HG03095 (cell line): ENCODE data around the gene CD48.

Experiments
- ATAC-seq: cut with Tn5 transposase; IDR thresholded peaks from one replicate; pipeline ENCODE4 v1.9.1; 2021; ENCODE audit warnings: moderate library complexity; ENCODE audit not compliant: unreplicated experiment

The CD48 gene

DNA sequence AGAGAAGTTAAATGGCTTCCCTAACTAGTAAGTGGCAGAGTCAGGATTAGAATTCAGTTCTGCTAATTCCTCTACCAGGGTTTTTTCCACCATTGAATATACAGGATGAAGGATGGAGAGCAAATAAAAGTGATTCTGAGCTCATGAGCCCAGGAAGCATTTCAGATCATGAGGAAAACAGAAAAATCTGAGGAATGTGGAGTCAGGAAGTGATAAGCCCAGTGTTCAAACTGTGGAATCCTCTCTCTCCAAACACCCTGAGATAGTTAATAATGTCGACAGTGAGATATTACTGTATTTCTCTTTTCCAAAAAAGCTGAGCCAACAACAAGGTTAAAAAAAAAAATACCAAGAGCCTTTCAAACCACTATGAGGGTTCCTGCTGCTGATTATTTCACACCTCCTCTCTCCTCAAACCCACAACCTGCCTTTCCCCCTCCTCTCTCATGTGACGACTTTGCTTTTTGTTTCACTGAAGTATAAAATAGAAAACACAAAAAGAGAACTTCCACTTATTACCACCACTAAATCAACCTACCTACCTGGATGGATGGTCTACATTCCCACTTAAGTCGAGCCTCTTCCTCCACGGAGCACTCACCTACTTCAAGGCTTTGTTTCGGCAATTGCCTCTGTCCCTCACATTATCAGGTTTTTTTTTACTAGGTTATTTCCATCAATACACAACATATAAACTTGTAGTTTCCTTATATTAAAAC is 73.6 kb downstream of the CD48 start:
- ATAC-seq: no peak

DNA sequence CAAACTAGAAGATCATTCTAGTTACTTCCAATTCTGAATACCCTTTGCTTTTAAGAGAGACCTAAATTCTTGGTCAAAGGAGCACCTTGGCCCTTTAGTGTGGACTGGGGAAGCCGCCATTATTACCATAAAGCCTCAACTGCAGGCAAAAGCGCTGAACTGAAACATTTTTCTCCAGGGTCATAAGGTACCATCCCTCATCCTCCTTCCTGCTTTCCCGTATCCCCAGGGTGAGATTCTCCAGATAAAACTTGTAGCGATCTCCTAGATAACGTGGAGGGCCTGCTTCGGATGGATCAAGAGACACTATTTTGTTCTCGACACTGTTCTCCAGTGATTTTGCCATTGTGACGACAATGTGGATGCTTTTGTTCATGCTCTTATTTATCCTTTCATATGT is 74.6 kb downstream of the CD48 start:
- ATAC-seq: no peak

DNA sequence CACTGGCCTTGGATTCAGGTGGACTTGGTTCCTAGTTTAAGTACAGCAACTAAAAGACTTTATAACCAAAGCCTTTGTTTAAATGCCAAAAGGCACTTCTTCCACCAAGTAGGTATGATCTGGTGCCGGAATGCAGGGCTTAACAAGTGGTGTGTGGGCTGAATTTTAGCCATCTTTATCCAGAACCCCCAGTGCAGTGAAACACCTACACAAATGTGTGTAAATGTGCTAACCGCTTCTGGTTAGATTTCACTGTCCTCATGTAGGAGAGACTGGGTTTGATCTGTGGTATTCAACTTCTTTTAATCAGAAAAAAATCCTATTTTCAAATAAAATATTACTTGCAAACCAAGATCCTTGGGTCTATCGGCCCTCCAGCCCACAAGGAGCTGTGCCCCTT is 75.1 kb downstream of the CD48 start:
- no peak for ATAC-seq

DNA sequence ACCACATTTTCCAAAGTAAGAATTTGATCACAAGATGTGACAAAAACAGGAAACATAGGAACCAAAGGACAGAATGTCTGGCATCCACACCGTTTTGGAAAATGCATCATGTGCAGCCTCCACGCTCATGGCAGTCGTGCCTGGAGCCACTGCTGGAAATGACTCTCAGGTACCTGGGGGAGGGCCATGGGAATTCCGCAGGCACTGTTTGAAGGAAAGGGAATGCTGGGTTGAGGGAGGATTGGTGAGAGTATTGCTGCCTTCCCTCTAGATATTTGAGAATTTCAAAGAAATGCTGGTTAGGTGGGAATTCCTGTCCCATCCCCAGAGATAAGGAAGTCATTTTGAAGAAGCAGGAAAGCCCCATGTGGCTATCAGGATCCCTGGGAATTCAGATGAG is 75.5 kb downstream of the CD48 start:
- ATAC-seq: no peak

DNA sequence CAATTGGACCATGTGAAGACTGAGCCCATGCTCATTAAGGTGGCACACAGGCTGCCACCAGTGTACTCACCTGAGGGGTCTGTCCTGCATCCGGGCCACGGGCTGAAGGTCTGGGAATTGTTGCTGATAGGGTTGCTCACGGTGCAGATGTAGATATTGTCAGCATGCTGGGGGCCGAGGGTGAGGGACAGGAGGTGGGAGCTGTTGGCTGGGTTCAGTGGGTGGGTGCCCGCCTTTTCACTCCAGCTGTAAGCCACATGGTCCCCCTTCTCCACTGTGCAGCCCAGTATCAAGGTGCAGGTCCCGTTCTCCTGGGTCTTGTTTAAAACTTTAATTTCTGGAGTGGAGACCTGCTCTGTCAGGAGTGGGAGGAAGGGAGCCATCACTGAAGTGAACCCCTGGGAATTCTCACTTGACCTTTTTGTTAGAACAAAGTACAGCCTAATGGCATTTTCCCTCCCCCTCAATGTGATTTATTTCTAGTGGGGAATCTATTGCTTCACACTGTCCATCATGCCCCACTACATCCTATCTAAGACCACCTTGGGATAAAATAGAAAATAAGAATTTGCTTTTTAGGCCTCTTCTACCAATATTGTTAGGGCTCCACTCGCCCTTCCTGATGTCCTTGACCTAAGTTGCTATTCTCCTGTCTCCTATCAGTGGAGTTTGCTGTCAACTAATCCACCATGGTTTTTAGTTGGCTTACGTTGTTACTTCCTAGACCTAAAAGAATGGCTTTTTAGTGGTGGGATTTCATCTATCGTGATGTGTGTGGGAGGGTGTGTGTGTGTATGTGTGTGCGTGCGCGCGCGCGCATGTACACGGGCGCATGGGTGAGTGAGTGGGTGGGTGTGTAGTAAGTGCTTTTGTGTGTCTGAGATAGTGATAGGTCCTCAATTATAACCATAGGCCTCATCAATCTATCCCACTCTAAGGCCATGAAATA is 76.8 kb downstream of the CD48 start:
- ATAC-seq: no peak

DNA sequence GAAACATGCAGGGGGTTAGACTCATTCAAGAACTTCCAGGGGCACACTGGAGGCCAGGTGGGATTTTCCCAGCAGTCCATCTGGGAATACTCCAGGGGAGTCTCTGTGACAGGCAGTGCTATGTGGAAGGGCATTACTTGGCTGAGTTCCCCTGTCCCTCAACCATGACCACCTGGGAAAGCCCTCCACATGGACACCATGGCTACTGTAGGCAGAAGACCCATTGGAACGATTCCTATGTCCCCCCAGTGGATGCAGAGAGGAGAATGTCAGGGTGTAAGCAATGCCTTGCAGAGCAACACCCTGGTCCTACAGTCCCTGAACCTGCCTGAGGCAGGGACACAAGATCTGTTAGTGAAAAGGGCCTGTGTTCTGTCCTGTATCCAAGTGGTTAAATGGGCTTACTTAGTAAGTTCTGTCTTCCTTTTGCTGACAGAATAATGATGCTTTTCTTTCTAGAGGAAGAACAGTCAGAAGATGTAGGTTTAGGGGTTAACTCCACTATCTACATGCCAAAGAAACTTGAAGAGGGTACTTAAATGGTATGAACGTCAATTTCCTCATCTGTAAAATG is 78.2 kb downstream of the CD48 start:
- no peak for ATAC-seq

DNA sequence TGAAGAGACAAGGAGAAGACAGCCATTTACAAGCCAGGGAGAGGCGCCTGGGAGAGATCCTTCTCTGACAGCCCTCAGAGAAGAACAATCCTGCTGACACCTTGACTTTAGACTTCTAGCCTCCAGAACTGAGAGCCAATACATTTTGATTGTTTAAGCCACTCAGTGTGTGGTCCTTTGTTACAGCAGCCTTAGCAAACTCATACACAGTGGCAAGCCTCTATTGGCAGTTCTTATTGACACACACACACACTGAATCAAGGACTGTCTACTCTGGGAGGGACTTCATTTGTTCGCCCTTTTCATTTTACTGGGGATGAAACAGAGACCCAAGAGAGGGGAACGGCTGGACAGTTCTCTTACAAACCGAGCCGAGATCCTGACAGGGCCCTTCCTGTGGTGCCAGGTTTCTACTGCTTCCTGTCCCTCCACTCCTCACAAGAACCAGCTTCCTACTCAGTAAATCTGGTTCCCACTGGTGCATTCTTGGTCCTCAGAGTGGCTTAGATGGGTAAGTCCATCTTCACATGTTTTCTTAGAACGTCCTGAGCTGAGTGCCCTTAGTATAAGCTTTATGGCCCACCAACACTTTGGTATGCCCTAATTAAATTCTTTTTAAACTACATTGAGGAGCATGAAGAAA is 79.5 kb downstream of the CD48 start:
- no peak for ATAC-seq

DNA sequence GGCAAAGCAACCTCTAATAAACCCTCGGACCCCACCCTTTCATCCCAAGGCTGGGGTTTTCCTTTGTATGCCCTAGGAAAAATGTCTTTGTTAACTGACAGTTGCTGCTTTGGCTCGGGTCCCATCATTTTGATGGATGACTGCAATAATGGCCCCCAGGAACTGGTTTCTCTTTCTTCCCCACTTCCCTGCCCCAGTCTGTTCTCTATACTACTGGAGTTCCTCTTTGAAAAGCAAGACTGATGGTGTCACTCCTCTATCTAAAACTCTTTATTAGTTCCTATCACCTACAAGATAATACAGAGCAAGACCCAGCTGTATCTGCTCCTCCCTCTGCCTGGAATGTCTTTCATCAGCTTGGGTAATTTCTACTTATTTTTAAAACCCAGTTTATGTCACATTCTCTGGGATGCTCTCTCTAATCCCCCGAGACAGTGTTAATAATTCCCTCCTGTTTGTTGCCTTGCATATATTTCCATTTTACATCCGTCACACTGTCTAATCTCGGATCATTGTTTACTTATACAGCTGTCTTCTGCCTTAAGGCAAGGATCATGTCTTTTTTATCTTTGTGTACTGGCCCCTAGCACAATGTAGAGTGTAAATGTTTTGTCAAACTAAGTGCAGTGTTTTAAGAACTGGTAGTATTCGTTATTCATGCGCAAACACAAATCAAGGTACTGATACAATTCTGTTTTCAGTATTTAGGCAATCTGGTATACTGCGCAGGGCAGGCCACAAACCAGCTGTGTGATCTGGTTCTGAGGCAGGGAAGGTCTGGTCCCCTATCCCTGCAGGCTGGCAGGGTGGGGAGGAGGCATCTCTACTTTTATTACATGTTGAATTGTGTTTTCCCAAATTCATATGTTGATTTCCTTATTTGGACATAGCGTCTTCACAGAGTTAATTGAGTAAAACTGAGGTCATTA is 80.8 kb downstream of the CD48 start:
- no peak for ATAC-seq

DNA sequence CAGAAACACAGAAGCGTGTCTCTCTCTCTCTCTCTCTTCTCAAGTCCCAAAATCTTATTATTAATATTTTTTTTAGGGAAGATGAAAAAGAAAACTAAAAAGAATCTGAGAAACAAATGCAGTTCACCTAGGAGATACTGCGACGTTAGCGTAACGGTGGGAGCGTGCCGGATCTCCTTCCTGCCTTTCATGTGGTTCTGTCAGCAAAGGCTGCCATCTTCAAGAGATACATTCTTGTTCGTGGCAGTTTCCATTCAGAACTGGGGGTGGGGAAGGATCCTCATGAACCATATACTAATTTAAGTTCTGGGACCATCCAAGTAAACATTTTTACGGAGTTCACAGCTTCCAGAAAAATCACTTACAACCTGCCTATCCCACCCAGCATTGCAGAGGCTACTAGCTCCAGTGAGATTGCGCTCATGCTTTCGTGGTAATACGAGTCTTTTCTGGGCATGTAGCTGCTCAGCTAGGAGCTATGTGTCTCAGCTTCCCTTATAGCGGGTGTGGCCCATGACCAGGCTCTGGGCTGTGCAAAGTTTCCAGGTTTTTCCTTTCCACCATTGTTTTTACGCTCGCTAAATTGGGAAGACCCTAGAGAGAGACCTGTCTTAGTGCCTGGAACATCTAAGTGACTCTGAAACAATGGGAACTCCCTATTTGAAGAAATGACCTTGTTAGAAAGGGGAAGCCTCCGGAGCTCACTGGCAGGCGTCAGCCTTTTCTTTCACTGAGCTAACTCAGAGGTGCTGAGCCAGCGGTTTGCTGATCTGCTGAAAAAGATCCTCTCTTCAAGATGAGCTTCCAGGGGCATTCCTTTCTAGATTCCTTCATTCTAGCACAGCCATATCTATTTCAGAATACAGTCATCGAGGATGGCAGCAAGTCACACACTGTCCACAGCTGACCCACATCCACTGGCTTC is 82.1 kb downstream of the CD48 start:
- no peak for ATAC-seq

DNA sequence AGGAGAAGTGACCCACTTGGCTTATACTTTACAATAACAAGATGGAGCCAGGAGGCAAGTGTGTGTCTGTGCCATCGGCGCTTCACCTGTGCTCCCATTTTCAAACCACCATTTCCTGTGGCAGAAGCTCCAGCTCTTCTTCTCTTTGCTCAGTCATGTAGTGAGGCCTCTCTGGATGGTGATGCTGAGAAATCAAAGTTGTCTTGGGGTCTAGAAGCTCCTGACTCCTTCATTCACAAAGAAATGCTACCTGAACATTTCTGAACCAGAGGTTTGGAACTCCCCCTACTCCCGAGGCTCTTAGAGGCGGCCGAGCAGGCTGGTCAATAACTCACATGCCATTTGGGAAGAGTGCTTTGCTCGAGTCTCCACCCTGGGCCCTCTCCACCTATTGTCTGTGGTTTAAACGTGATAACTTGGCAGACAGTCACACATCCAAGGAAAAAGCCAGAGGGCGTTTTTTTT is 82.8 kb downstream of the CD48 start:
- no peak for ATAC-seq
